SIG-M5 treated with dmso at 0.1 percent for 504 hours (cell line): Measurements from ENCODE around the gene COMMD3.
"Not testable (repeated sequence)": the region's sequence is repeated elsewhere in the genome, so short reads cannot be mapped to it uniquely, and the experiment has no call there.

Experiments used
- DNase-seq: peaks from one replicate; lab custom pipeline; 2025; ENCODE audit not compliant: unreplicated experiment; lab: John Stamatoyannopoulos, UW

The COMMD3 gene

GRCh38 chr10:22338185-22338900, 22.2 kb downstream of the COMMD3 start:
- DNase-seq: no peak

GRCh38 chr10:22338931-22339330, 22.7 kb downstream of the COMMD3 start:
- no peak for DNase-seq

- no peak for DNase-seq
These were observed 23.7 kb downstream of the COMMD3 start for GRCh38 chr10:22339761-22340328.

GRCh38 chr10:22340329-22341189, 24.4 kb downstream of the COMMD3 start:
- DNase-seq: peak; percentile 36

- no peak for DNase-seq
These were observed 25.2 kb downstream of the COMMD3 start for GRCh38 chr10:22341190-22341925.

GRCh38 chr10:22341926-22342196, 25.7 kb downstream of the COMMD3 start:
- DNase-seq: no peak

GRCh38 chr10:22342421-22342820, 26.2 kb downstream of the COMMD3 start:
- no peak for DNase-seq

GRCh38 chr10:22343731-22344130, 27.5 kb downstream of the COMMD3 start:
- DNase-seq: no peak

- DNase-seq: no peak
These were observed 28.1 kb downstream of the COMMD3 start for GRCh38 chr10:22344249-22344648.

- DNase-seq: no peak
These were observed 28.7 kb downstream of the COMMD3 start for GRCh38 chr10:22344781-22345300.

GRCh38 chr10:22345301-22346095, 29.3 kb downstream of the COMMD3 start, which contains the start of gene SPAG6:
Gene SPAG6 (plus strand): TSS chr10:22345496. CDS start chr10:22345612, 116 bp downstream.
- DNase-seq: no peak

GRCh38 chr10:22346096-22346661, 30.0 kb downstream of the COMMD3 start:
- no peak for DNase-seq

GRCh38 chr10:22349755-22350154, 33.6 kb downstream of the COMMD3 start:
- DNase-seq: no peak

GRCh38 chr10:22351131-22351703, 35.0 kb downstream of the COMMD3 start:
- no peak for DNase-seq

GRCh38 chr10:22356324-22356873, 40.2 kb downstream of the COMMD3 start:
- no peak for DNase-seq

GRCh38 chr10:22357770-22358169, 41.6 kb downstream of the COMMD3 start:
- not testable (repeated sequence) for DNase-seq

- DNase-seq: no peak
These were observed 47.1 kb downstream of the COMMD3 start for GRCh38 chr10:22363305-22363704.

GRCh38 chr10:22364407-22365140, 48.4 kb downstream of the COMMD3 start:
- DNase-seq: no peak

GRCh38 chr10:22365233-22365632, 49.0 kb downstream of the COMMD3 start:
- peak; percentile 29 for DNase-seq
